ENCODE data around the gene WDR82.
A peak's percentile ranks its signal among the peaks of the same experiment; 100 is the strongest.

WDR82 gene

GRCh38 chr3:52278510-52279069, at the start of gene WDR82:
TSS of gene WDR82 (minus strand) at chr3:52278649. CDS start at chr3:52278361, 288 bp downstream.
- peak; percentile 96 for DNase-seq (ENCODE audit: low read depth)

- DNase-seq (ENCODE audit: low read depth) = no peak
Observed at GRCh38 chr3:52327486-52328290, 49.2 kb upstream of the WDR82 start.

- no peak for DNase-seq (ENCODE audit: low read depth)
Observed at GRCh38 chr3:52326976-52327375, 48.5 kb upstream of the WDR82 start.

- no peak for DNase-seq (ENCODE audit: low read depth)
Observed at GRCh38 chr3:52325686-52326085, 47.2 kb upstream of the WDR82 start.

GRCh38 chr3:52324676-52325075, 46.2 kb upstream of the WDR82 start:
- DNase-seq (ENCODE audit: low read depth) = no peak

- DNase-seq (ENCODE audit: low read depth) = no peak
Observed at GRCh38 chr3:52323526-52324295, 45.3 kb upstream of the WDR82 start.

- DNase-seq (ENCODE audit: low read depth) = no peak
Observed at GRCh38 chr3:52322466-52322865, 44.0 kb upstream of the WDR82 start.

- no peak for DNase-seq (ENCODE audit: low read depth)
Observed at GRCh38 chr3:52321481-52321880, 43.0 kb upstream of the WDR82 start.

GRCh38 chr3:52319921-52320595, 41.6 kb upstream of the WDR82 start:
- DNase-seq (ENCODE audit: low read depth) = no peak

- DNase-seq (ENCODE audit: low read depth) = no peak
Observed at GRCh38 chr3:52318186-52318816, 39.9 kb upstream of the WDR82 start.

- DNase-seq (ENCODE audit: low read depth) = peak; percentile 49
Observed at GRCh38 chr3:52317208-52318000, 39.0 kb upstream of the WDR82 start.

- DNase-seq (ENCODE audit: low read depth) = no peak
Observed at GRCh38 chr3:52315977-52316764, 37.7 kb upstream of the WDR82 start, which contains the start of gene DNAH1. TSS of gene DNAH1 (plus strand) at chr3:52316319. CDS start at chr3:52322443, 6,124 bp downstream.

- no peak for DNase-seq (ENCODE audit: low read depth)
Observed at GRCh38 chr3:52315006-52315405, 36.6 kb upstream of the WDR82 start.

GRCh38 chr3:52314489-52314888, 36.0 kb upstream of the WDR82 start:
- no peak for DNase-seq (ENCODE audit: low read depth)

GRCh38 chr3:52313774-52314188, 35.3 kb upstream of the WDR82 start:
- no peak for DNase-seq (ENCODE audit: low read depth)

- no peak for DNase-seq (ENCODE audit: low read depth)
Observed at GRCh38 chr3:52313188-52313773, 34.8 kb upstream of the WDR82 start.

GRCh38 chr3:52311576-52312119, 33.2 kb upstream of the WDR82 start:
- DNase-seq (ENCODE audit: low read depth) = no peak

- peak; percentile 37 for DNase-seq (ENCODE audit: low read depth)
Observed at GRCh38 chr3:52310861-52311575, 32.6 kb upstream of the WDR82 start.

- DNase-seq (ENCODE audit: low read depth) = no peak
Observed at GRCh38 chr3:52308308-52308707, 29.9 kb upstream of the WDR82 start.

All from stimulated activated CD8-positive, alpha-beta memory T cell treated with anti-CD3 and anti-CD28 coated beads, Interleukin-7, amount 100 ng/mL, for 24 hours (primary cell).